Activated naive CD4-positive, alpha-beta T cell treated with anti-CD3 and anti-CD28 coated beads, Interleukin-2, amount 50 U/mL, for 16 hours (primary cell): ENCODE measurements around the gene PRM2.
A peak's percentile ranks its signal among the peaks of the same experiment; 100 is the strongest.

Source experiments
- DNase-seq: peaks from one replicate; pipeline ENCODE4 v3.0.0-alpha.2; 2020

PRM2 gene

GRCh38 chr16:11242658-11243057 is 33.6 kb downstream of the PRM2 start:
- DNase-seq: no peak

GRCh38 chr16:11241480-11242204 is 34.6 kb downstream of the PRM2 start:
- no peak for DNase-seq

GRCh38 chr16:11240636-11241473 is 35.4 kb downstream of the PRM2 start:
- DNase-seq: no peak

- no peak for DNase-seq
These were observed 36.3 kb downstream of the PRM2 start for GRCh38 chr16:11239644-11240632.

GRCh38 chr16:11238272-11239202 is 37.7 kb downstream of the PRM2 start:
- no peak for DNase-seq

- DNase-seq: no peak
These were observed 39.6 kb downstream of the PRM2 start for GRCh38 chr16:11236461-11237254.

GRCh38 chr16:11235703-11235991 is 40.6 kb downstream of the PRM2 start:
- DNase-seq: no peak

- no peak for DNase-seq
These were observed 41.2 kb downstream of the PRM2 start for GRCh38 chr16:11234884-11235702.

- DNase-seq: peak; percentile 68
These were observed 42.4 kb downstream of the PRM2 start for GRCh38 chr16:11233727-11234376.

GRCh38 chr16:11232852-11233726 is 43.2 kb downstream of the PRM2 start:
- peak; percentile 79 for DNase-seq

GRCh38 chr16:11232302-11232851 is 43.9 kb downstream of the PRM2 start:
- no peak for DNase-seq

GRCh38 chr16:11231367-11231970 is 44.8 kb downstream of the PRM2 start:
- DNase-seq: no peak

GRCh38 chr16:11229906-11230305 is 46.4 kb downstream of the PRM2 start:
- DNase-seq: no peak

- no peak for DNase-seq
These were observed 46.8 kb downstream of the PRM2 start for GRCh38 chr16:11229432-11229831.

- no peak for DNase-seq
These were observed 50.4 kb downstream of the PRM2 start for GRCh38 chr16:11225677-11226549.
